ENCODE data around the gene MAP4K4. TPM values are rescaled to one million over a fixed set of nuclear protein-coding genes. Genes with fewer than 3 reads are reported as not detected.
"Not testable (repeated sequence)": the region's sequence is repeated elsewhere in the genome, so short reads cannot be mapped to it uniquely, and the experiment has no call there.

The MAP4K4 gene
- total RNA-seq, 2 donors from 2014 or later: 60.1 to 147 TPM

DNA sequence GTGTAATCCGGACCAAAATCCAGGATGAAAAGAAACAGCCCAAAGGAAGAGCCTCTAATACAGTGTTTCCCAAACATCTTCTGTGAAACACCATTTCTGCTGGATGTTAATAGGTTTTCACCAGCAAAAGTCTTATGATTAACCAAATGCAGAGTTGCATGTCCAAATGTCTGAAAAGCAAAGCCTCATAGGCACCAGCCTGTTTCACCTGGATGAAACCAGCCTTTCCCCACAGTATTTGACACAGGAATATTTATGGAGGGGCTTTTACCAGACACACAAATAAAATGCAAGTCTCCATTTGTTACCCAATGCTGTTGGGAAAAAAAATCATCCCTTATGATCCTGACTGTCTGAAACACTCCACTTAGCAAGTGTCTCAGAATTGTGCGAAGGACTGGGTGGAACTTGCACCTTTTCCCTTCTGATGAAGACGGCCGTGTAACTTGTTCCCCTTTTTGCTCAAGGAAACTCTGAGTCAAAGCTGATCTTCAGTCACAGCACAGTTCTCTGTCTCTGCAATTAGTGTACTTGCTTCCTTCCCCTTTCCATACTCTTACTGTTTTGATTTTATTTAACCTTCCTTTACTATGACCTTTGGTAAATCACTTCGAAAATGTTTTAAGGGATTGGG is 223.9 kb downstream of the MAP4K4 start:
- TF ChIP-seq, protein P1, sequence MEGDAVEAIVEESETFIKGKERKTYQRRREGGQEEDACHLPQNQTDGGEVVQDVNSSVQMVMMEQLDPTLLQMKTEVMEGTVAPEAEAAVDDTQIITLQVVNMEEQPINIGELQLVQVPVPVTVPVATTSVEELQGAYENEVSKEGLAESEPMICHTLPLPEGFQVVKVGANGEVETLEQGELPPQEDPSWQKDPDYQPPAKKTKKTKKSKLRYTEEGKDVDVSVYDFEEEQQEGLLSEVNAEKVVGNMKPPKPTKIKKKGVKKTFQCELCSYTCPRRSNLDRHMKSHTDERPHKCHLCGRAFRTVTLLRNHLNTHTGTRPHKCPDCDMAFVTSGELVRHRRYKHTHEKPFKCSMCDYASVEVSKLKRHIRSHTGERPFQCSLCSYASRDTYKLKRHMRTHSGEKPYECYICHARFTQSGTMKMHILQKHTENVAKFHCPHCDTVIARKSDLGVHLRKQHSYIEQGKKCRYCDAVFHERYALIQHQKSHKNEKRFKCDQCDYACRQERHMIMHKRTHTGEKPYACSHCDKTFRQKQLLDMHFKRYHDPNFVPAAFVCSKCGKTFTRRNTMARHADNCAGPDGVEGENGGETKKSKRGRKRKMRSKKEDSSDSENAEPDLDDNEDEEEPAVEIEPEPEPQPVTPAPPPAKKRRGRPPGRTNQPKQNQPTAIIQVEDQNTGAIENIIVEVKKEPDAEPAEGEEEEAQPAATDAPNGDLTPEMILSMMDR (IDR thresholded peaks at IDR 0.05): no peak
- Histone ChIP-seq H3K27ac (no peak overlapping the region), H3K4me3 (no peak overlapping the region), H3K27me3 (replicated peaks; ENCODE audit: insufficient read depth) (no peaks in the 10 kb centered on the region), H3K4me1 (ENCODE audit: control insufficient read depth in 1 of 2, low read depth in 2 of 2) (no peaks in the 10 kb centered on the region), H3K9me3 (peaks cover 13% of the 10 kb centered on the region), H3K36me3 (no peaks in the 10 kb centered on the region)
- DNase-seq (ENCODE audit: low spot score) (no peak), ATAC-seq (ENCODE audit: insufficient number of reproducible peaks, low FRiP score, low read depth) (no peak)

DNA sequence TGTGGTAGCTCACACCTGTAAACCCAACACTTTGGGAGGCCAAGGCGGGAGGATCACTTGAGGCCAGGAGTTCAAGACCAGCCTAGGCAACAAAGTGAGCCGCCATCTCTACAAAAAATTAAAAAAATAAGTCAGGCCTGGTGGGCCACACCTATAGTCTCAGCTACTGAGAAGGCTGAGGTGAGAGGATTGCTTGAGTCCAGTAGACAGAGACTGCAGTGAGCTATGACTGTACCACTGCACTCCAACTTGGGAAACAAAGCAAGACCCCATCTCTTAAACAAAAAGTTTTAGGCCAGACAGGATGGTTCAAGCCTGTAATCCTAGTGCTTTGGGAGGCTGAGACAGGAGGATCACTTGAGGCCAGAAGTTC is 224.4 kb downstream of the MAP4K4 start:
- Histone ChIP-seq H3K4me1 (ENCODE audit: control insufficient read depth in 1 of 2, low read depth in 2 of 2) (no peaks in the 10 kb centered on the region), H3K4me3 (no peak overlapping the region), H3K36me3 (no peaks in the 10 kb centered on the region), H3K27ac (no peak overlapping the region), H3K9me3 (peaks cover 13% of the 10 kb centered on the region), H3K27me3 (replicated peaks; ENCODE audit: insufficient read depth) (no peaks in the 10 kb centered on the region)
- TF ChIP-seq, protein P1 (IDR thresholded peaks at IDR 0.05): no peak
- DNase-seq (ENCODE audit: low spot score) (no peak), ATAC-seq (ENCODE audit: insufficient number of reproducible peaks, low FRiP score, low read depth) (no peak)

DNA sequence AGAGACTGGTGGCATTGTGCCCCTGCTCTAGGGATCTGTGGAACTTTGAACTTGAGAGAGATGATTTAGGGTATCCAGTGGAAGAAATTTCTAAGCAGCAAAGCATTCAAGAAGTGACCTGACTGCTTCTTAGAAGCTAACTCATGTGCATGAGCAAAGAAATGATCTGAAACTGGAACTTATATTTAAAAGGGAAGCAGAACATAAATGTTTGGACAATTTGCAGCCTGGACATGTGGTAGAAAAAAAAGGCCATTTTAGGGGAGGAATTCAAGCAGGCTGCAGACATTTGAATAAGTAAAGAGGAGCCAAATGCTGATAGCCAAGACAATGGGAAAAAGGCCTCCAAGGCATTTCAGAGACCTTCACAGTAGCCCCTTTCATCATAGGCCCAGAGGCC is 226.8 kb downstream of the MAP4K4 start:
- not testable (repeated sequence) for ATAC-seq (ENCODE audit: insufficient number of reproducible peaks, low FRiP score, low read depth); H3K4me1 ChIP-seq (ENCODE audit: control insufficient read depth in 1 of 2, low read depth in 2 of 2); DNase-seq (ENCODE audit: low spot score); H3K4me3 ChIP-seq; H3K36me3 ChIP-seq; H3K27me3 ChIP-seq (replicated peaks; ENCODE audit: insufficient read depth); H3K27ac ChIP-seq
- H3K9me3 ChIP-seq: peaks cover 13% of the 10 kb centered on the region

DNA sequence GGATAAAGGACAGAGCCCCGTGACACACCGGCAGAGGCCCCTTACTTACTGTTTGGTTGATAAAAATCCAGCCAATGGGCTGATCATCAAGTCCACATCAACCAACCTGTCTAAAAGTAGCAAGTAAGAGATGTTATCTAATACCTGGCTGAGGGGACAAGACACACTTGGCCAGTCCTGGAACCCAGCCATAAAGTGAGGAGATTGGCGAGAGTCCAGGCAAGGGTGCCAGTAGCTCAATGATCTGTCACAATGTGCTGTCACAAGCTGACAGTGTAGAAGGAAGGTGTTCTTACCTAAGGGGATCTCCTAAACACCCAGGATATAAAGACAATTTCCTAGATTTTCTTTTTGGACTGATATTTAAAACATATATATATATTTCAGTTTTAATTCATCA is 232.5 kb downstream of the MAP4K4 start:
- H3K36me3 ChIP-seq: no peaks in the 10 kb centered on the region
- ATAC-seq (ENCODE audit: insufficient number of reproducible peaks, low FRiP score, low read depth): no peak

DNA sequence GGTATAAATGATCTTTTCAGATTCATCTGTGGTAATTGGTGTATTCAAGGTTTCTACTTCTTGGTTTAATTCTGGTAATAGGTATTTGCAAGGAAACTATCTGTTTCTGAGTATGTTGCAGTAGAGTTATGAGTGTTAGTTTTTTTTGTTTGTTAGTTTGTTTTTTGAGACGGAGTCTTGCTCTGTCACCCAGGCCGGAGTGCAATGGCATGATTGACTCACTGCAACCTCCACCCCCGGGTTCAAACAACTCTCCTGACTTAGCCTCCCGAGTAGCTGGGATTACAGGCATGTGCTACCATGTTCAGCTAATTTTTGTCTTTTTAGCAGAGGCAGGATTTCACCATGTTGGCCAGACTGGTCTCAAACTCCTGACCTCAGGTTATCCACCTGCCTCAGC is 233.3 kb downstream of the MAP4K4 start:
- no peak overlapping the region for H3K4me3 ChIP-seq
- H3K9me3 ChIP-seq: no peaks in the 10 kb centered on the region
- ATAC-seq (ENCODE audit: insufficient number of reproducible peaks, low FRiP score, low read depth) (no peak), DNase-seq (ENCODE audit: low spot score) (no peak)
- no peaks in the 10 kb centered on the region for H3K4me1 ChIP-seq (ENCODE audit: control insufficient read depth in 1 of 2, low read depth in 2 of 2)
- TF ChIP-seq, protein P1 (IDR thresholded peaks at IDR 0.05): no peak
- no peaks in the 10 kb centered on the region for H3K36me3 ChIP-seq
- no peaks in the 10 kb centered on the region for H3K27me3 ChIP-seq (replicated peaks; ENCODE audit: insufficient read depth)
- no peak overlapping the region for H3K27ac ChIP-seq

More for the DNA sequence above, 232.5 kb downstream of the MAP4K4 start:
- no peak overlapping the region for H3K4me3 ChIP-seq
- DNase-seq (ENCODE audit: low spot score): no peak
- no peaks in the 10 kb centered on the region for H3K27me3 ChIP-seq (replicated peaks; ENCODE audit: insufficient read depth)
- no peaks in the 10 kb centered on the region for H3K9me3 ChIP-seq
- TF ChIP-seq, protein P1 (IDR thresholded peaks at IDR 0.05): no peak
- H3K27ac ChIP-seq: no peak overlapping the region
- no peaks in the 10 kb centered on the region for H3K4me1 ChIP-seq (ENCODE audit: control insufficient read depth in 1 of 2, low read depth in 2 of 2)

DNA sequence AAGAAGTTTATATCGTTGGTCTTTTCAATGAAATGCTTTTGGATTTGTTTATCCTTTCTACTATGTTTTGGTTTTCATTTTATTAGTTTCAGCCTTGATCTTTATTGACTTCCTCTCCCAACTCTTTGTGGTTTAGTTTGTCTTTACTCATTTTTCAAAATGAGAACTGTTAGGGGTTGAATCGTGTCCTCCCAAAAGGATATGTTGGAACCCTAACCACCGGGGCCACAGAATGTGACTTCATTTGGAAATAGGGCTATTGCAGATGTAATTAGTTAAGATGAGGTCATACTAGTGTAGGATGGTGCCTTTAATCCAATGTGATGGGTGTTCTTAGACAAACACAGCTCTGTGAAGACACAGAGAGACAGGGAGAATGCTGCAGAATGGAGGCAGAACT is 233.9 kb downstream of the MAP4K4 start:
- no peak for DNase-seq (ENCODE audit: low spot score)
- Histone ChIP-seq H3K4me3 (no peak overlapping the region), H3K27ac (no peak overlapping the region), H3K36me3 (no peaks in the 10 kb centered on the region), H3K4me1 (ENCODE audit: control insufficient read depth in 1 of 2, low read depth in 2 of 2) (no peaks in the 10 kb centered on the region), H3K27me3 (replicated peaks; ENCODE audit: insufficient read depth) (no peaks in the 10 kb centered on the region), H3K9me3 (no peaks in the 10 kb centered on the region)
- no peak for ATAC-seq (ENCODE audit: insufficient number of reproducible peaks, low FRiP score, low read depth)
- TF ChIP-seq, protein P1 (IDR thresholded peaks at IDR 0.05): no peak

DNA sequence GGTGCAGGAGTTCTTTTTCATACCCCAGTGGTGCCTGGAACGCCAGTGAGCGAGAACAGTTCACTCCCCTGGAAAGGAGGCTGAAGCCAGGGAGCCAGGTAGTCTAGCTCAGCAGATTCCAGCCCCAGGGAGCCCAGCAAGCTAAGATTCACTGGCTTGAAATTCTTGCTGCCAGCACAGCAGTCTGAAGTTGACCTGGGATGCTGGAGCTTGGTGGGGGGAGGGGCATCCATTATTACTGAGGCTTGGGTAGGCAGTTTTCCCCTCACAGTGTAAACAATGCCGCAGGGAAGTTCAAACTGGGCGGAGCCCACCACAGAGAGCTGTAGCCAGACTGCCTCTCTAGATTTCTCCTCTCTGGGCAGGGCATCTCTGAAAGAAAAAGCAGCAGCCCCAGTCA is 238.3 kb downstream of the MAP4K4 start:
- H3K27ac ChIP-seq; DNase-seq (ENCODE audit: low spot score); ATAC-seq (ENCODE audit: insufficient number of reproducible peaks, low FRiP score, low read depth); H3K4me1 ChIP-seq (ENCODE audit: control insufficient read depth in 1 of 2, low read depth in 2 of 2); H3K36me3 ChIP-seq; H3K4me3 ChIP-seq; H3K27me3 ChIP-seq (replicated peaks; ENCODE audit: insufficient read depth); H3K9me3 ChIP-seq: not testable (repeated sequence)
